Measurements from ENCODE around the gene AMZ1.
"Not testable (repeated sequence)": the region's sequence is repeated elsewhere in the genome, so short reads cannot be mapped to it uniquely, and the experiment has no call there.

The AMZ1 gene

GRCh38 chr7:2727206-2727605 lies 39.2 kb downstream of the AMZ1 start:
- not testable (repeated sequence) for DNase-seq (ENCODE audit: low read depth)

- DNase-seq (ENCODE audit: low read depth), result no peak
Observed at GRCh38 chr7:2728316-2729030, 40.5 kb downstream of the AMZ1 start.

- DNase-seq (ENCODE audit: low read depth), result no peak
Observed at GRCh38 chr7:2729031-2729892, 41.3 kb downstream of the AMZ1 start.

GRCh38 chr7:2729893-2730716 lies 42.1 kb downstream of the AMZ1 start:
- DNase-seq (ENCODE audit: low read depth), result no peak

GRCh38 chr7:2730846-2731770 lies 43.1 kb downstream of the AMZ1 start:
- DNase-seq (ENCODE audit: low read depth), result no peak

- no peak for DNase-seq (ENCODE audit: low read depth)
Observed at GRCh38 chr7:2732388-2732787, 44.4 kb downstream of the AMZ1 start.

GRCh38 chr7:2732959-2733584 lies 45.1 kb downstream of the AMZ1 start:
- no peak for DNase-seq (ENCODE audit: low read depth)

- DNase-seq (ENCODE audit: low read depth), result no peak
Observed at GRCh38 chr7:2734084-2734686, 46.2 kb downstream of the AMZ1 start.

GRCh38 chr7:2734751-2735571 lies 47.0 kb downstream of the AMZ1 start:
- DNase-seq (ENCODE audit: low read depth), result no peak

GRCh38 chr7:2735744-2736143 lies 47.7 kb downstream of the AMZ1 start:
- no peak for DNase-seq (ENCODE audit: low read depth)

- DNase-seq (ENCODE audit: low read depth), result no peak
Observed at GRCh38 chr7:2736411-2736914, 48.5 kb downstream of the AMZ1 start.

GRCh38 chr7:2737005-2737743 lies 49.2 kb downstream of the AMZ1 start:
- not testable (repeated sequence) for DNase-seq (ENCODE audit: low read depth)

GRCh38 chr7:2737771-2738540 lies 50.0 kb downstream of the AMZ1 start:
- no peak for DNase-seq (ENCODE audit: low read depth)

- no peak for DNase-seq (ENCODE audit: low read depth)
Observed at GRCh38 chr7:2738766-2739549, 51.0 kb downstream of the AMZ1 start.

- not testable (repeated sequence) for DNase-seq (ENCODE audit: low read depth)
Observed at GRCh38 chr7:2743523-2744185, 55.7 kb downstream of the AMZ1 start.

- DNase-seq (ENCODE audit: low read depth), result not testable (repeated sequence)
Observed at GRCh38 chr7:2748684-2749083, 60.7 kb downstream of the AMZ1 start.
